Fibroblast of gingiva (primary cell): Measurements from ENCODE around the gene PNO1.
"Not testable (repeated sequence)": the region's sequence is repeated elsewhere in the genome, so short reads cannot be mapped to it uniquely, and the experiment has no call there.

Experiments used
- DNase-seq: peaks from one replicate; pipeline ENCODE4 v3.0.0-alpha.2; 2011; ENCODE audit warnings: low read depth

Gene PNO1

GRCh38 chr2:68157002-68157401, 686 bp upstream of the PNO1 start:
- DNase-seq: no peak

DNA sequence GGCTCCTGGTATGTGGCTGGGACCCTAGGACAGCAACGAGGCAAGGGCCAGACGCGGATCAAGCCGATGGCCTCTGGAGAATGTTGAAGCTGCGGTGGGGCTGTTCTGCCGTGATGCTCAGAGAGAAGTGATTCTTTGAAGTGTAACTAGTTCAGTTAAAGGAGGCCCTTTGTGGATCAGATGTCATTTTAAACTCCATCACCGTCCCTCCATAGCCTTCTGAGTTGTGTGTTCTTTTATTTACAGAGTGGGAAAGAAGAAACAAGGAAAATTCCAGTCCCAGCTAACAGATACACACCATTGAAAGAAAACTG, 403 bp downstream of the PNO1 start:
- no peak for DNase-seq

- DNase-seq: no peak
Measured at GRCh38 chr2:68163641-68164040, 6.0 kb downstream of the PNO1 start.

- peak; percentile 69 for DNase-seq
Measured at GRCh38 chr2:68167186-68167585, 9.5 kb downstream of the PNO1 start.

DNA sequence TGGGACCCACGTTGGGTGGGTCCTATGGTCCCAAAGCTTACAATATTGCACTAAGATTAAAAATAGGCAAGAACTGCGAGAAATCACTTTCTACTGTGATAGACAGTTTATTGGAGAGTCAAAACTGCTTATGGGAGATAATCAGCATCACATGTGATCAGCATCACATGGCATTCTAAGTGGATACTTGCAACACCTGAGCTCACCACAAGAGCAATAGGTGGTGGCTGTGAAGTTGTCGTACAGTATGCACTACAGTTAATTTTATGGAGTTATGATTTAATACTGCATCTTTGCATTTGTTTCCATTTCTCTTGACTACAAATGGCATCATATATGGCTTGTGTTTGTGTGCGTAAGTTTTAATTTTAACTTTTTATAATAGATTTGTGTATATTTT, 11.6 kb downstream of the PNO1 start:
- DNase-seq: no peak

DNA sequence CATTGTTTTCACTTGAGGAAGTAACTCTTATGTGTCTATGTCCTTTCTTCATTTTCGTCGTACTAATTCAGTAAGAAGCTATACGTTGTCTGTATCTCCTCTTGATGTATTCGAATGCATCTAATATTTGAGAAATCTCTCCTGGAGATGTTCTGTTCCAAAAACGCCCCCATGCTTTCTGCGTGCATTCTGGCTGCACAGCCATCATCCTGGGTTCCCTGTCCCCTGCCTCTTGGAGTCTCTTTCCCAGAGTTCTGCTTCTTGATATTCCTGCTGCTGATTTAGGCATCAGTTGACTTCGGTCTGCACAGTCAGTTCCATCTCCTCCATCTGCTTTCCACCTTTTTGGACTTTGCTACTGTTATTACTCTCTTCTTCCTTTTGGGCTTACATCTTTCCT, 13.5 kb downstream of the PNO1 start:
- DNase-seq: no peak

DNA sequence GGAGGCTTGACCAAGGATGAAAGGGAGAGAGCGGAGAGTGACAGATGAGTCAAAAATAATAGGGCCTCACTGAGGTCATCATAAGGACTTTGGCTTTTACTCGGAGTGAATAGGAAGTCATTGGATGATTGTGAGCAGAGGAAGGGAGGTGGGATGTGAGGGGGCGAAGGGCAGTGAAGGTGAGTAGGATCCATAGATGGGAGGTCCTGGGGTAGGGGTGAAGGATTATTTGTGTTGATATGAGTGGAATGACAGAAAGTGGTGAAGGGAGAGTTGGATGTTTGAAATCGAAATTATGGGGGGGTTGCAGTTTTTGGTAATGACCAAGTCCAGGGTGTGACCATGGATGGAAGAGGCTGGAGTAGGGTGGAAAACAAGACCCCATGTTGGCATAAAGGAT, 14.0 kb downstream of the PNO1 start:
- DNase-seq: no peak

DNA sequence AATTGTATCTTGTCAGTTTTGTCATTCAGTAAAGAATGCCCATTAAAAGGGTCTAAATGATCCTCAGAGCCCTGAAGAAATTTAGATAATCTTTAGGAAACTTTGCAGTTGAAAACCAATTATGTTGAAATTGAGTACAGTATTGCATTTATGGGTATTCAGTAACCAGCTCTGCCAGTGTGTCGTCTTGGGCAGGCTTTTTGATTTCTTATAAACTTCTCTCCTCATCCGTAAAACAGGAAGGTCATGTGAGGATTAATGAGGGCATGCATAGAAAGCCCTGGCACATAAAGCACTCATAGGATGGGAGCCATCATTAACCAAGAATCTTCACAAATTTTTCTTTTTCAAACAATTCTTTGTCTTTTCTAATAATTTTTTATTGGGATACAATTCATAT, 14.8 kb downstream of the PNO1 start:
- no peak for DNase-seq

DNA sequence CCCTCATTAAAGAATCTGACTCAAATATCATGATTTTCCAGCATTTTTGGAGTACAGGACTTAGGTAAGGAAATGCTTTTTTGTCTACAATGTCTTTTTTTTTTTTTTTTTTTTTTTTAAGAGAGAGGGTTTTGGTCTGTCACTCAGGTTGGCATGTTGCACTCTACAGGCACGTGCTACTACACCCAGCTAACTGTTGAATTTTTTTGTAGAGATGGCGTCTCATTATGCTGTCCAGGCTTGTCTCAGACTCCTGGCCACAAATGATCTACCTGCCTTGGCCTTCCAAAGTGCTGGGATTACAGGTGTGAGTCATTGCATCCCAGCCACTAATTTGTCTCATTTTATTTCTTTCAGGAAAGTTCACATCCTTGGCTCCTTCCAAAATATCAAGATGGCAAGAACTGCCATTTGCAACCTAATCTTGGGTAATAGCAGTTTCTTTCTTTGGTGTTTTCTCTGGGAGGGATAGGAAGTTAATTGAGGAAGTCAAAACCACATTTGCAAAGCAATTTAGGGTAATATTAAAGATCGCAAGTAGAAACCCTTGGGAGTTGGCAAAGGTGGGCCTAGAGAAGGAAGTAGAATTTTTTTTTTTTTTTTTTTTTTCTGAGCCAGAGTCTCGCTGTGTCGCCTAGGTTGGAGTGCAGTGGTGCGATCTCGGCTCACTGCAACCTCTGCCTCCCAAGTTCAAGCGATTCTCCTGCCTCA, 15.5 kb downstream of the PNO1 start:
- DNase-seq: no peak

GRCh38 chr2:68175210-68175609, 17.5 kb downstream of the PNO1 start:
- DNase-seq: not testable (repeated sequence)

- DNase-seq: no peak
Measured at GRCh38 chr2:68176657-68177056, 19.0 kb downstream of the PNO1 start.

- DNase-seq: no peak
Measured at GRCh38 chr2:68177541-68177940, 19.9 kb downstream of the PNO1 start.

- DNase-seq: no peak
Measured at GRCh38 chr2:68178432-68178831, 20.7 kb downstream of the PNO1 start.

DNA sequence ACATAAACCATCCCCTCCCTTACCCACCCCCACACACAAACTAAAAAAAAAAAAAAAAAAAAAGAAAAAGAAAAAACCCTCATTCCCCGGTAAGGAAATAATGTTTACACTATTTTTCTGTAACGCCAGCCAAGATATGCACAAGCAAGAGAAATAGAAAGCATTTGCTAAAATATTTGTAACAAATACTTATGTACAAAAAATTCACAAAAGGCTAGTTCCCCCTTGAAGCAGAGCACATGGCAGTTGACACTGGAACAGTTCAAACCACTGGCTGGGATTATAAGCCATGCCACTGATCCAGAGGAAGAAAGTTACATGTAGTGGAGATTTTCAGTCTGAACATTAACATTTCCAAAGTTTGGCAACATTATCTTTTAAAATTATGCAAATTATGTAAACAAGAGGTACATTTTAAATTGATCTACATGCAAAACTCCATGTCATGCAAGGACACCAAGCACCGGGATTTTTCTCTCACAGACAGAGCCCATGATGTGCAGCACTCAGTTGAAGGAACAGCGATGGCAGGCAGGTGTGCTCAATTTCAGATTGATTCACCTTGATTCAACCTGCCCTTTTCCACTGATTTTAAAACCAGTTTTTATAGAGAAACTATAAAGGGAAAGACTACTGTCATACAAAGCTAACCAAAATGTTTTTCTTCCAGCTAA, 21.4 kb downstream of the PNO1 start:
- DNase-seq: no peak

DNA sequence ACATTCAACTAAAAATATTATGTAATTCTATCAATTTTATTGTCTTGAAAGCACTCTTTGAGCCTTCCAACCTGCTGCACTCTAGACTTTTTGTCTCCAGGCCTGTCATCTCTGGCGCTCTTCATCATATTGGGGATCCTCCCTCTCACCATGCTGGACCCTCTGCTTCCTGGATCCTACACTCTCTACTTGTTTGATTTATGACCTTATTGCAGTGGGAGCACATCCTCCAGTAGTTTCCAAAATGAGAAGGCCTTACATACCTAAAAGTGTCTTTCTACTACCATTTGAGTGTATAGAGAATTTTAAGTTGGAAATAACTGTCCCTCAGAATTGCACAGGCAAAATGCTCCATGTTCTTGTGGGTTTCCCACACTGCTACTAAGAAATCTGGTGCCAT, 25.2 kb downstream of the PNO1 start:
- DNase-seq: no peak

- DNase-seq: peak; percentile 29
Measured at GRCh38 chr2:68185541-68186164, 28.0 kb downstream of the PNO1 start.

DNA sequence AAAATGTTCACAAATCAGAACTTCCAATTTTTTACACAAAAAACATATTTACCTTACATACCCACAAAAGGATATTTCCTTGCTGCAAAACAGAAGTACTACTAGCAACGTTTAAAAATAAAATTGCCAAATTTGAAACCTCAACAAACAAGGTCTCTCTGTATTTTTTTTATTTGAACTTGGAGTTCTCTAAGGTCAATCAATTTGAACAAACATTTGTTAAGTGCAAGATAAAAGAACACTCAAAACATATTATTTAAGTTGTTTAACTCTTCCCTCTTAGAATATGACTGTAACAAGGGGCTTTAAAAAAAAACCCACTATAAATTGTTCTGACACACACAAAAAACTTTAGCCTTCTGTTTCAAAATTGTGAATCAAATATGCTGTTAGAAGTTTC, 29.6 kb downstream of the PNO1 start:
- DNase-seq: no peak

DNA sequence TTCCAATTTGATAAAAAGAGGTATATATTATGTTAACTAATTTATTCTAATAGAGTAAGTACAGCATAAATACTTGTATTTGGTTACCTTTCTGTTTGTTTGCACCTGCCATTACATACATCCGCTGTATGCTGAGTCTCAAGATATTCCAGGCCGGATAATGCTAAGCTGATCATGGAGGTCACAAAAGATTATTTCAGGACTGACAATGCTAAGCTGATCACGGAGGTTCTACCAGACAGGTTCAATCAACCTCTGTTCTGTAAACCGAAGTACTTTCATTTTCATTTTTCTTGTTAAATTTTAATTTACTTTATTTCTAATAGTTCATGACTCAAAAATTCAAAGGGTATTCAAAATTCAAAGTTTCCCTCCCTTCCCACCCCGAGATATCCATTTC, 31.1 kb downstream of the PNO1 start:
- no peak for DNase-seq

GRCh38 chr2:68189991-68190784, 32.5 kb downstream of the PNO1 start:
- no peak for DNase-seq

- peak; percentile 91 for DNase-seq
Measured at GRCh38 chr2:68190991-68191731, 33.5 kb downstream of the PNO1 start.

DNA sequence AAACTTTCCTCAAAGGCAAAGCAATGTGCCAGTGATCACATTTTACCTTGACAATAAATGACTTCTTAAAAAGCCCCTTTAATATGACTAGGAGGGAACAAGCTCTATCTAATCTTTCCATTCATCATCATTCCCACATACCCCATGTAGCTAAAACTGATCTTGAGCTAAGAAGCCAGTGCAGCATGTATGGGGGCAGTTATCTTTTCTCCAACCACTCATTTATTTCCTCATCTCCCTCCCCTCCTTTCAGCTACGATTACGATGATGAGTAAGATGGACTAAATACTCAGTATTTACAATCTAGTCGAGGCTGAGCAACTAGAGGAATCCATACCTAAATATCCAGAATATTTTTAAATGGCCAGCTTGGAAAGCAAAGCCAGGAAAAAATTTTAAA, 35.5 kb downstream of the PNO1 start:
- DNase-seq: no peak

GRCh38 chr2:68193787-68194372, 36.2 kb downstream of the PNO1 start:
- DNase-seq: peak; percentile 25
